WTC11 (cell line): ENCODE measurements around the gene CYREN.

ENCODE experiments used
- CTCF ChIP-seq: fragments of 200-600 bp; IDR thresholded peaks from 2 replicates; pipeline ENCODE4 v1.8.0; 2022; ENCODE audit warnings: antibody characterized with exemption
- ERG ChIP-seq: fragments of 250-450 bp; sonication (Bioruptor Pico); IDR thresholded peaks from 2 replicates; pipeline ENCODE4 v1.8.0; 2021; ENCODE audit warnings: mild to moderate bottlenecking

- no peak for TF ChIP-seq ERG (CRISPR knock-in tag)
- no peak for TF ChIP-seq CTCF
These were observed 9.6 kb upstream of the CYREN start for GRCh38 chr7:135180122-135180521.
